ENCODE measurements around the gene RAPH1. TPM values are rescaled to one million over a fixed set of nuclear protein-coding genes. Genes with fewer than 3 reads are reported as not detected.

Gene RAPH1
- total RNA-seq, 6 experiments from 2014 or later, result 23.0 to 91.5 (median 53.4) TPM

DNA sequence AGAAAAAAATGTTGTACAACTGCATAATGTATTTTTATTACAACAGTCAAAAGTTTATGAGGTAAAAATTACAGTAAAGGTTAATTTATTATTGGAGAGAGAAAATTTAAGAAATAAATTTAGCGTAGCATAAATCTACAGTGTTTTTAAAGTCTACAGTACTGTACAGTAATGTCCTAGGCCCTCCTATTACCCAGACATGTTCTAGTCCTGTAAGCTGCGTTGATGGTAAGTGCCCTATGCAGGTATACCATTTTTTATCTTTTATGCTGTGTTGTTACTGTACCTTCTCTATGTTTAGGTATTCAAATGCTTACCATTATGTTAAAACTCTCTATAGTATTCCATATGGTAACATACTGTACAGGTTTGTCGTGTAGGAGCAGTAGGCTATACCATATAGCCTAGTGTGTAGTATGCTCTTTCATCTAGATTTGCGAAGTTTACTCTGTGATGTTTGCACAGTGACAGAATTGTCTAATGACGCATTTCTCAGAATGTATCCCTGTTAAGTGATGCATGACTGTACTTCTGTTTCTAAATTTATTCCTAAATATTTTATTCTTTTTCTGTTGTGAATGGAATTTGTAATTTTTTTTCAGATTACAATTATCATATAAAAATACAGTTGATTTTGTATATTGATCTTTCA lies 182.4 kb downstream of the RAPH1 start:
- ATAC-seq (no peak), DNase-seq (no peak)
- no peak overlapping the region for H3K4me3 ChIP-seq
- H3K27me3 ChIP-seq, result no peaks in the 10 kb centered on the region
- TF ChIP-seq POLR2A (IDR thresholded peaks at IDR 0.05), result no peak
- TF ChIP-seq, protein P1, sequence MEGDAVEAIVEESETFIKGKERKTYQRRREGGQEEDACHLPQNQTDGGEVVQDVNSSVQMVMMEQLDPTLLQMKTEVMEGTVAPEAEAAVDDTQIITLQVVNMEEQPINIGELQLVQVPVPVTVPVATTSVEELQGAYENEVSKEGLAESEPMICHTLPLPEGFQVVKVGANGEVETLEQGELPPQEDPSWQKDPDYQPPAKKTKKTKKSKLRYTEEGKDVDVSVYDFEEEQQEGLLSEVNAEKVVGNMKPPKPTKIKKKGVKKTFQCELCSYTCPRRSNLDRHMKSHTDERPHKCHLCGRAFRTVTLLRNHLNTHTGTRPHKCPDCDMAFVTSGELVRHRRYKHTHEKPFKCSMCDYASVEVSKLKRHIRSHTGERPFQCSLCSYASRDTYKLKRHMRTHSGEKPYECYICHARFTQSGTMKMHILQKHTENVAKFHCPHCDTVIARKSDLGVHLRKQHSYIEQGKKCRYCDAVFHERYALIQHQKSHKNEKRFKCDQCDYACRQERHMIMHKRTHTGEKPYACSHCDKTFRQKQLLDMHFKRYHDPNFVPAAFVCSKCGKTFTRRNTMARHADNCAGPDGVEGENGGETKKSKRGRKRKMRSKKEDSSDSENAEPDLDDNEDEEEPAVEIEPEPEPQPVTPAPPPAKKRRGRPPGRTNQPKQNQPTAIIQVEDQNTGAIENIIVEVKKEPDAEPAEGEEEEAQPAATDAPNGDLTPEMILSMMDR (IDR thresholded peaks at IDR 0.05), result no peak
- H3K36me3 ChIP-seq, result no peaks in the 10 kb centered on the region
- no peaks in the 10 kb centered on the region for H3K4me1 ChIP-seq
- 99% methylated on average over 5 of the region's 5 CpGs for WGBS (ENCODE audit: insufficient coverage, low coverage, low lambda C conversion rate, missing lambda C conversion rate)
- no peak overlapping the region for H3K27ac ChIP-seq
- no peaks in the 10 kb centered on the region for H3K9me3 ChIP-seq
- intact Hi-C loops (cut with DNase I), result no loop called here

DNA sequence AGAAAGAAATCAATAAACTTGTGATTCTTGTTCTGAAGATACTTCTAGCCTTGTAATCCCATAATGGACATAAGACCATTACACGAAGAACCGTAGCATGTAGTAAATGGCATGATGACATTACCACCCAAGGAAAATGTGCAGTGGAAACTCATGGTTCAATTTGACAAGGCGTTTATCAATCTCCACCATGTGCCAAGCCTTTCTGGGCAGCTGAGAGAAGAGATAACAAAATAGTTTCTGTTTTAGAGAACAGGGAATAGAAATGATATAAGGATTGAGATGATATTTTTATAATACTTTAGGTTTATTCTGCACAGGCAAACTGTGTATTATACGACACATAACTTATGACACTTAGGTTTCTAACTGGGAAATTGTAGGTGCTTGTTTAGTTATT lies 187.7 kb downstream of the RAPH1 start:
- no peak overlapping the region for H3K27ac ChIP-seq
- 68% methylated on average over 4 of the region's 4 CpGs for WGBS (ENCODE audit: insufficient coverage, low coverage, low lambda C conversion rate, missing lambda C conversion rate)
- no peak for DNase-seq
- peak in 1 of 4 donors; percentile 28 for ATAC-seq
- no peaks in the 10 kb centered on the region for H3K9me3 ChIP-seq
- intact Hi-C loops (cut with DNase I), result no loop called here
- no peaks in the 10 kb centered on the region for H3K27me3 ChIP-seq
- H3K36me3 ChIP-seq, result no peaks in the 10 kb centered on the region
- no peak overlapping the region for H3K4me3 ChIP-seq
- TF ChIP-seq POLR2A (IDR thresholded peaks at IDR 0.05), result no peak
- TF ChIP-seq, protein P1 (IDR thresholded peaks at IDR 0.05), result no peak
- H3K4me1 ChIP-seq, result no peaks in the 10 kb centered on the region

DNA sequence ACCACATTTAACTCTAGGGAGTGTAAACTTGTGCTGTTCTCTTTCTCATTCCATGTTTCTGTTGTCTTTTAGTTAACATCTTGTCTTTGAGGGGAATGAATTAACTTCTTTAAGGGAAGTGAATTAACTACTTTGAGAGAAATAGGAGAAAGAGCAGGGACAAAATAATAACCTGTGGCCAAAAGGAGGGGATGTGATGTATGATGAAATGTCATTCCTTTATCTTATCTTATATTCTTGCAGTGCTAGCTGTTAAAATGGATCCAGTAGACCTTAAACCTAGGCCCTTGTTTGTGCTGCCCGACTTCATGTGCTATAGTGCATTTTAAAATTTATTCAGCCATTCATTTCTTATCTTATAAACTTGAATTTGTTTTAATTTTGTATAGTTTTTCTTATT lies 188.5 kb downstream of the RAPH1 start:
- no peak overlapping the region for H3K27ac ChIP-seq
- no peaks in the 10 kb centered on the region for H3K9me3 ChIP-seq
- DNase-seq, result no peak
- no peaks in the 10 kb centered on the region for H3K27me3 ChIP-seq
- no peak overlapping the region for H3K4me3 ChIP-seq
- no peaks in the 10 kb centered on the region for H3K4me1 ChIP-seq
- intact Hi-C loops (cut with DNase I), result no loop called here
- WGBS (ENCODE audit: insufficient coverage, low coverage, low lambda C conversion rate, missing lambda C conversion rate), result 56% methylated on average over 1 of the region's 1 CpG
- TF ChIP-seq POLR2A (IDR thresholded peaks at IDR 0.05), result no peak
- TF ChIP-seq, protein P1 (IDR thresholded peaks at IDR 0.05), result no peak
- no peaks in the 10 kb centered on the region for H3K36me3 ChIP-seq
- no peak for ATAC-seq

DNA sequence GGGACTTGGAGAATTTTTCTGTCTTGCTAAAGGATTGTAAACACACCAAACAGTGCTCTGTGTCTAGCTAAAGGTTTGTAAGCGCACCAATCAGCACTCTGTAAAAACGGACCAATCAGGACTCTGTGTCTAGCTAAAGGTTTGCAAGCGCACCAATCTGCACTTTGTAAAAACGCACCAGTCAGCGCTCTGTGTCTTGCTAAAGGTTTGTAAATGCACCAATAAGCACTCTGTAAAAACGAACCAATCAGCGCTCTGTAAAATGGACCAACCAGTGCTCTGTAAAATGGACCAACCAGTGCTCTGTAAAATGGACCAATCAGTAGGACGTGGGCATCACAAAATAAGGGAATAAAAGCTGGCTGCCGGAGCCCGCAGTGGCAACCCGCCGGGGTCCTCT lies 190.4 kb downstream of the RAPH1 start:
- DNase-seq, result no peak
- Histone ChIP-seq H3K4me3 (no peak overlapping the region), H3K36me3 (no peaks in the 10 kb centered on the region)

More for the DNA sequence above, 190.4 kb downstream of the RAPH1 start:
- intact Hi-C loops (cut with DNase I), result no loop called here
- WGBS (ENCODE audit: insufficient coverage, low coverage, low lambda C conversion rate, missing lambda C conversion rate), result 93% methylated on average over 12 of the region's 12 CpGs
- H3K4me1 ChIP-seq, result no peaks in the 10 kb centered on the region
- no peaks in the 10 kb centered on the region for H3K9me3 ChIP-seq
- ATAC-seq, result no peak
- TF ChIP-seq, protein P1 (IDR thresholded peaks at IDR 0.05), result no peak
- no peak for TF ChIP-seq POLR2A (IDR thresholded peaks at IDR 0.05)
- no peaks in the 10 kb centered on the region for H3K27me3 ChIP-seq
- no peak overlapping the region for H3K27ac ChIP-seq

Other genes with a start within 250 kb of the RAPH1 start
- gene ABI2, start 206.9 kb downstream of the RAPH1 start, total RNA-seq, result 10 to 100 TPM in 3 of 6 experiments, 1 to 10 TPM in 3; 5.2 to 13.9 (median 8.9) TPM
- 1 to 10 TPM in 1 of 6 experiments, under 1 TPM in 5; 0.16 to 1.6 (median 0.46) TPM for gene CD28, start 171.3 kb upstream of the RAPH1 start, total RNA-seq